HS-5 (cell line): ENCODE results near the gene CFAP97D1.

ENCODE experiments used
- DNase-seq: peaks from one replicate; pipeline ENCODE4 v3.0.0-alpha.2; 2012; ENCODE audit warnings: low read depth

The CFAP97D1 gene

DNA sequence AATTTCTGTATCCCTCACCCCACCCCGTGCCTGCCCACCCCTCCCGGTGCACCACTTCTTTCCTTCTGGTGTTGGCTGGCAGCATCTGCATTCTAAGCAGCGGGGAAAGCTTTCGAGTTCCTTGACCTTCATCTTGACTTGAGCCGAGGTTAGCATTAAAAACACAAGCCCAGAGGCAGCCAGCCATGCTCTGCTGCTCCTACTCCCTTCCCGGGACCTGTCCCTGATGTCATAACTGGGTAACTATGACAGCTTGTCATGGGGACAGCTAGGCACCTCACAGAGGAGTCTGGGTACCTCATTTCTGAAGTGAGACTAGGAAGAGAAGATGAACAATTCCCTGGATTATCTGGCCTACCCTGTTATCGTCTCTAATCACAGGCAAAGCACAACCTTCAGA lies at the start of gene CFAP97D1:
CFAP97D1 (plus strand) TSS at position 301 of the 400 bp plus-strand sequence; CDS start at position 329, 28 bp downstream.
- DNase-seq, result no peak

DNA sequence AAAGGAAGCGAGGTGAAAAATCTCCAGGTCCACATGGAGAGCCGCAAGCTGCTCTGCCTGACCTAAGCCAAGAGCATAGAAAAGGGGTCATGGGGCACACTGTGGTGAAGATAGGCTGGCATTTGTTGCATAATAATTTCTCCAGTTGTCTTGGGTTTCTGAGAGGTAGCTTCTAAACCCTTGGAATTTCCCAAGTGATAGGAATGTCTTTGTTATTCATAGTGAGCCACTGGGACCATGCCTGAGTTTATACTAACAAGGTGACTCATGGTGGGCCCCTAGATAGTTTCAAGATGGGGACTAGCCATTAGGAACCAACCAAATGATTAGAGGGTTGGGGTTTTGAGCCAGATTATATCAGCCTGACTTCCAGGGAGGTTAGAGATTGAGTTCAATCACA lies 47.3 kb upstream of the CFAP97D1 start:
- peak; percentile 92 for DNase-seq

DNA sequence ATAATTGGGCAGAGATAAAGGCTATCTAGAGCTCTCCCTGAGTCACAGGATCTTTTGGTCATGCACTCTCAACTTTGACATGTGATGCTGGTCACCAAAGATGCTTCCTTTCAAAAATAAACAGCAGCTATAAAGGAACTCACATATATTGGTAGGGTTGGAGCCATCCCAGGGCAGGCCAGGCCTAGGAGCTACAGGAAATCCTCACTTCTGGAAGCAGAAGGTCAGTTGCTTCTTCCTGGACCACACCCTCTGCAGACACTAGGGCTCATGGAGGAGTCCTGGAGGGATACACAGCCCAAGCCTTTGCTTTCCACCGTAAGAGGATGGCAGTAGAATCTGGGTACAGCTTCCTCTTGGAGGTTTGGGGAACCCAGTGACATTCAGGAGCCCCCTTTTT lies 46.3 kb upstream of the CFAP97D1 start:
- no peak for DNase-seq

DNA sequence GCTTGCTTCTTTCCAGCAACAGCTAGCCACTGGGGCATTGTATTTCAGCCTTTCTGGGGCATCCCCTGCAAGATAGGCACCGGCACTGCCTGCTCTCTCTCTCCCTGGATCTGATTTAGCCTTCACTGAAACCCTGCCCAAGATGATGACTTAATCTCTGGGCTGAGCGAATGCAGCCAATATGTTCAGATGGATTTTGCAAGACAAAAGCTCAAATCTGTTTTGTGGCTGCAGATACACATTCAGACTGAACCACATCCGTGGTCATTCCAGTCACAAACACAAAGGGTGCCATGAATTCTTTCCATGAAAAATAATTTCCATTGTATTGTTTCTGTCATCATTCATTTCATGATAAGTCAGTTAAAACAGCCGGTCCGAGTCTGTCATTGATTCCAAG lies 45.9 kb upstream of the CFAP97D1 start:
- DNase-seq, result peak; percentile 76

DNA sequence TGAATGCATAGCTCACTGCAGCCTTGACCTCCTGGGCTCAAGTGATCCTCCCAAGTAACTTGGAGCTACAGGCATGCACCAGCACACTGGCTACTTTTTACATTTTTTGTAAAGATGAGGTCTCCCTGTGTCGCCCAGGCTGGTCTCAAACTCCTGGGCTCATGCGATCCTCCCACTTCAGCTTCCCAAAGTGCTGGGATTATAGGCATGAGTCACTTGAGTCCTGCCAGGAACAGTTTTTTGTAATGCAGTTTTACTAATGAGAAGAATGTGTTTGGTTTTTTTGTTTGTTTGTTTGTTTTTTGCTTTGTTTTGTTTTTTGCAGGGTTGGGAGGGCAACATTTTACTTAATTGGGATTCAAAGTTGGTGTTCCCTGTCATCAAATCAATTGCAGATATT lies 43.8 kb upstream of the CFAP97D1 start:
- DNase-seq, result no peak

DNA sequence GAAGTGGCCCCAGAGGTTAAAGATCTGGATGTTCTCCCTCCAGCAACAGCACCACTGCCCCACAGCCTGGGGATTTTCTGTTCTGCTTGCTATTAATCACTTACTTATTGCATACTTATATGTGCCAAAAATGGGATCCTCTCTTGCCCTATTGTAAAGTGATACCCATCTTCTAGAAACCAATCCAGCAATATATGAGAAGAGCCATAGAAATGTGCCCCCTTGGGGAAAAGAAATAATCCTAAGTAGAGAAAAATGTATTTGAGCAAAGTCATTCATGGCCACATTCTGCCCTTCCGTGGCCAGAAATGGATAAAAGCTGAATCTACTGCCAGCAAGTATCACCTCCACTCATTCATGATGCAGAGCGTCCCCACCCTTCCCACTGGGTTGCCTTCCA lies 42.5 kb upstream of the CFAP97D1 start:
- DNase-seq, result no peak

DNA sequence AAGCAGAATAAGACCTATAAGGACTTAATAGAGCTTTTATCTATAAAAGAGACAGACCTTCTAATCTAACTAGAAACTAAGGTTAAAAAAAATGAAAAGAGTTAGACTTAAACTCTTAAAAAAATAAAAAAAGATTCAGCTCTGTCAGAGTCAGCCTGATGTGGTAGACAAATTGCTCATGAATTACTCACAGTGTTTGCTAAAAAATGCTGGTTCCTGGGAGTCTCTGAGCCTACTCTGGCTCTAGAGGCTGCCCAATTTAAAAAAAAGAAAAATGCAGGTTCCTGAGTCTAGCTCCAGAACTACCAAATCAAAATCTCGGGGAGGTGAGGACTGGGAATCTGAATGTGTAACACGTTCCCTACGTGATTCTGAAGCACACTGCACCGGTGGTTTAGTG lies 39.7 kb upstream of the CFAP97D1 start:
- no peak for DNase-seq

DNA sequence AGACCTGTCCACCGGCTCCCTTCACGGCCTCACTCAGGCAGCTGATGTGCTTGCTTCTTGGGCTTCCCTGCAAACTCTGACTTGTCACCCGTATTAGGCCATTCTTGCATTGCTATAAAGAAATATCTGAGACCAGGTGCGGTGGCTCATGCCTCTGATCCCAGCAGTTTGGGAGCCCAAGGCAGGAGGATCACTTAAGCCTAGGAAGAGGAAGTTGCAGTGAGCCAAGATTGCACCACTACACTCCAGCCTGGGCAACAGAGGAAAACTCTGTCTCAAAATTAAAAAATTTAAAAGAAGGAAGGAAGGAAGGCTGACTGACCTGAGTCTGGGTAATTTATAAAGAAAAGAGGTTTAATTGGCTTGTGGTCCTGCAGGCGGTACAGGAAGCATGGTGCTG lies 38.6 kb upstream of the CFAP97D1 start:
- no peak for DNase-seq

DNA sequence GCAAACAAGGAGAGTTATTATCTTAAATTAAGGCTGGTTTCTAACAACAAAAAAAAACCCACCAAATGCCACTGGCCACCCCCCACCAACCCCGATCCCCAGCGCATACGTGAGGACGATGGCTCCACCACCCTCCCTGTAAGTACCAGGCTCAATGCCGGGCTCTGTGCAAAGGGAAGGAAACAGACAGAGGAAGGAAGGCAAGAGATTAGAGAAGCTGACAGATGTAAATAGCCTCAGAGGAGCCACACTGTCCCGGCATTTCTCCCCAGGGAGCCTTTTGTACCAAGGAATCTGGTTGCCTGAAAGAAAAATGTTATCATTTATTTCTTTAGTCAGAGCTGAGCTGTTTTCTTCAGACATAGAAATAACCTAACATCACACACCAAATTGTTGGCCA lies 34.7 kb upstream of the CFAP97D1 start:
- DNase-seq, result no peak

DNA sequence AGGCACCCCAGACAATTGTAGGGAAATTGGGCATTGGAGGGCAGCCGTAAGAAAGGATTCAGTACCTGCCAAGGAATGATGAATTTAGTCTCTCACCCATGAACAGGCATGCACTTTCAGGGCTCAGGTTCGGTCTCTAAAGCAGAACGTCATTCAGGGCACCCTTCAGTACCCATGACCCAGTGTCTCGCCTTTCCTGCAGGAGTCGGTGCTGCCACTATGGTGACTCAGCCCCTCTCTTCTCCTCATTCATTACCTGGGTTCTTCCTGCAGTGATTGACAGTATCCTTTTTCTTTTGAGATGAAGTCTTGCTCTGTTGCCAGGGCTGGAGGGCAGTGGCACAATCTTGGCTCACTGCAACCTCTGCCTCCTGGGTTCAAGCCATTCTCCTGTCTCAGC lies 30.1 kb upstream of the CFAP97D1 start:
- DNase-seq, result no peak

DNA sequence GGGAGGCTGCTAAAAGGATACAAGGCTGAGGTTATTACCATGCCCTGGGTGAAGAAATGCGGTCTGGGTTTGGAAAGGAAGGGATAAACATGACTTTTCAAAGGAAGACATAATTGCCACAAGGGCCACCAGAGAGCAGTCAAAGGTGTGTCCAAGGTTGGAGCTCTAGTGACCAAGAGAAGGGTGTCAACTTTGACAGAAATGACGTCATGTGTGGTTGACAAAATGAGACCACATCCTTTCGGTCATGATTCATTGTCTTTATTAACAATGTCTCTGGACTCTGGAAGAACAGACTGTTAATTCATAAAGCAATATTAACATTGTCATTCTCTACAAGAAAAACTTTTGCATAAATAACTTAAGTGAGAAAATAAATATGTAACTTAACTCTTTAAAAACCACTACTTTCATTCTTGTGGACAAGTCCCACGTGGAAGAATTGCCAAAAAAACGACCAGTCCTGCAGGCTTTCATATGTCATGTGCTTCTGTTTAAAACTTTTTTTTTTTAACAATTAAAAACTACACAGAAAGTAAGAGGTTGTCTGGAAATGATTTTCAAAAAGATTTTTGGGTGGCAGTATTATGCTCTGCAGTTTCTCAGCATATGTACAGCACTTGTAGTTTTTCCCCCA lies 26.6 kb upstream of the CFAP97D1 start:
- DNase-seq, result no peak

DNA sequence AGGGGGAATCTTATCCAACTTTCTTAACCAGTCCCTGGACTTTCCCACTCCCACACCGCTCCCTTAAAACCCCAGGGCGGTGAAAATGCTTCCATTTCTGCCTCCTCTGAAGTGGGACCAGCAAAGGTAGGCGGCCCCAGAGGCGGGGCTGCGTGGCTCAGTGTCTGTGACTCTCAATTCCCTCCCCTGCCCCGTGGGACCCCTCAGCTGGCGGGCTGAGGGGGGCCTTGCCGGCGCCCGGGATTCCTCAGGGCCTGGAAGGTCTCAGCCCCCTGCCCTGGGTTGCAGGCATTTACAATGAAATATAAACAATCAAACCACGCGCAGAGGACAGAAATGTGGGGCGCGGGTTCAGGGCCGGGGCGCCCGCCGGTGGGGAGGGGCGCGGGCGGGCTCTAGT lies 25.3 kb upstream of the CFAP97D1 start:
- DNase-seq, result no peak

DNA sequence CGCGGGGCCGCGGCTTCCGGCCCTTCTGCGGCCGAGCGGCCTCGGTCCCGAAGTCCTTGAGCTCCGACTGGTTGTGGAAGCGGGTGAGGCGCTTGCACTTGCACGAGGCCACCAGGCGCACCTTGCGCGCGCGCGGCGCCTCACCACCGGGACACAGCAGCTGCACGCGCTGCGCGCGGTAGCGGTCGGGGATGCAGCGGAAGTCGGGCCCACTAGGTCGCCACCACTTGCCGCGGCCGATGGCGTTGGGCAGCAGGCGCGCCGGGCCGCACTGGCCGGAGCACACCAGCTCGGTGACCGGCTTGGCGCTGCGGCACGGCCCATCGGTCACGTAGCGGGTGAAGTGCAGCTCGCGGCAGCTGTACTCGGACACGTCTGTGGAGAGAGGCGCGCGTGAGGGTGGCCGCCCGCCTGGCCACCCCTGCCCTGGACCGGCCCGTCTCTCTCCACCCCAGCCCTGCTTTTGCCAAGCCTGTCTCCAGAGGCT lies 24.8 kb upstream of the CFAP97D1 start:
- DNase-seq, result no peak

DNA sequence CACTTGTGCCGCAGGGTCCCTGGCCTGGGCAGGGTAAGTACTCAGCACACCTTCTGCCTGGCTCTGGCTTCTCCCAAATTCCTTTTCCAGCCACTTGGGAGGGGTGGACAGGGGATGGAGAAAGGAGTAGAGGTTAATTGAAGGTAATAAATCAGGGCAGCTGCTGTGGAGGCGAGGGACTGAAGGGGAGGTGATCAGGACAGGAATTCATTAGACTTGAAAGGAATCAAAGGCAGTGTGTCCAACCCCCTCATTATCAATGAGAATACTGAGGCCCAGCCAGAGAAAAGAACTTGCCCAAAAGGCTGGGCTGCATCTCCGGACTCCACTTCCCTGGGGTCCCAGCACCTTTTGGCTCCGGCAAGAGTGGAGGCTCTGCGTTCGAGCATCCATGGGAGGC lies 24.0 kb upstream of the CFAP97D1 start:
- DNase-seq, result no peak

DNA sequence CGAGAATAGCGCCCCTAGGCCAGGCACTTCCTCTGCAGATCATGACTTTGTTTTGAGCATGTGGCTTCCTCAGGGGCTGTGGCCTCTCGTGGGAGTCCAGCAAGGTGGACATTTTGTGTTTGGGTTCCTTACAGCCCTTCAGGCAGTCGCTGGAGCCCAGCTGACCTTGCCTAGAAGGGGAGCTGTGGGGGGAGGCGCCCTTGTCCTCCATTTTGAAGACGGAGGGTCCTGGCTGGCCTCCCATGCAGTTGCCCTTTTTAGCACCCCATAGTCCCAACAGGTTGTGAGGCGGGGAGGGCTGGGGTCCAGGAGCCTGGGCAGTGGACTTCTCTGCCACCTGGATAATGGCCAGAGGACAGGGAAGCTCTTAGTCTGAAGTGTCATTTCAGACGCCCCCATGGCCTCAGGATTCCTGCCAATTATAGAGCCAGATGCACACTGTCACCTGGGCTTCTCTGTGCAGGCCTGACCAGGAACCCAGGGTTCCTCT lies 23.0 kb upstream of the CFAP97D1 start:
- no peak for DNase-seq

DNA sequence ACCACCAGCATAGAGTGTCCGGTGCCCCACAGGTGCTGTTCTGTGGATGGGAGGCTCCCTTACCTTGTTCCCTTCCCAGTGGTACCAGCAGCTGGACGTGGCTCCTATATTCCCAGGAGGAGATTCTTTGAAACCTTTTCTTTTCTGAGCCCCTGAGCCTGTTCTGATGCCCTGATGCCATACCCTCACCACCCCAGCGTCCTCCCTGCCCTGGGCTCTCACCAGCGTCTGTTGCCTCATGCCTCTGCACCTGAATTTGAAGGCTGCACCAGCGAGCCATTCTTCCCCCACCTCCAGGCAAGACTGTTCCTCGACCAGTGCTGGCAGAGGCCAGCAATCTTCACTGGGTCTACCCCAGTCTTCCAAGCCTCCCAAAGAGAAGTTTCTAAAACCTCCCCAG lies 22.1 kb upstream of the CFAP97D1 start:
- DNase-seq, result no peak

DNA sequence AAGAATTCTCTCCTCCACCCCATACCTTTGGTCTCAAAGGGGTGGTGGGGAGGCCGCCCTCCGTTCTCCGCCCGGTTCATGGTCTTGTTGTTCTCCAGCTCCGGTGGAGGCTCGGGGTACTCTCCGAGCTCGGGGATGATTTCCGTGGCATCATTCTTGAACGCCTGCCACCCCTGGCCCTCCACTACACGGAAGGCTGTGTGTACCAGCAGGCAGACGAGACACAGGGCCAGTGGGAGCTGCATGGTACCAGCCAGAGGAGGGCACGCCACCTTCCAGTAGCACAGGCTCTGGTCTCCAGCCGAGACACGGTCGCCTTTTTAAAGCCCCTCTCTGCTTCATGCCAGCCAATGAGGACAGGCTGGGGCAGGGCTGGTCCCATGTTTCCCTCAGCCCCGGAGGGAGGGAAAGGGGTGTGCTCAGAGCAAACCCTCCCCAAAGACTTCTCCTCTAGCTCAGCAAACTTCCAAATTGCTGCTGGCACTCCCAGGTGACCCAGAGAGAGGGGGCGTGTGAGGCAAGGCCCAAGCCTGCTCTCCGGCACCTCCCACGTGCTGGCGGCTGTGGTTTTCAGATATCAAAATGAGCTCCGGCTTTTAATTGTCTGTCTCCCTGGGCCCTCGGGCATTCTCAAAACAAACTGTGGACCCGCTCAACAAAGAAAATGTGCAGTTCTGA lies 21.6 kb upstream of the CFAP97D1 start, which contains the start of gene SOST:
SOST (minus strand) TSS at position 295 of the 678 bp plus-strand sequence; CDS start at position 245, 50 bp downstream.
- no peak for DNase-seq

DNA sequence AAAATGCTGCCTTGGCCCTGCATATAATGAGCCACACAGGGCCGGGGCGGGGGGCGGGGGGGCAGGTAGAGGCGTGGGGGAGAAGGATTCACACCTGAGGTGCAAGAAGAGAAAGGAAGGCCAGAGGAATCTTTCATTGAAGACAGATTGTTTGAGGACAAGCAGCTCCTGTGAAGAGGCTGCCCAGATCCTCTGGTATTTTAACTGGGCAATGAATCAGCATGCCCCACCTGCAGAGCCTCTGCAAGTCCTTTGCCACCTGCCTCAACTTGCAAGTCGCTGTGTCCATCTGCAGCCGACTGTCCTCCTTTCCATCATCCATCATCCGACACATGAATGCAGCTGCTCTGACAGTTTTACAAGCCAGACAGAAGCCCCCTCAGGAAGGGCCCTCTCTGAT lies 20.4 kb upstream of the CFAP97D1 start:
- no peak for DNase-seq

DNA sequence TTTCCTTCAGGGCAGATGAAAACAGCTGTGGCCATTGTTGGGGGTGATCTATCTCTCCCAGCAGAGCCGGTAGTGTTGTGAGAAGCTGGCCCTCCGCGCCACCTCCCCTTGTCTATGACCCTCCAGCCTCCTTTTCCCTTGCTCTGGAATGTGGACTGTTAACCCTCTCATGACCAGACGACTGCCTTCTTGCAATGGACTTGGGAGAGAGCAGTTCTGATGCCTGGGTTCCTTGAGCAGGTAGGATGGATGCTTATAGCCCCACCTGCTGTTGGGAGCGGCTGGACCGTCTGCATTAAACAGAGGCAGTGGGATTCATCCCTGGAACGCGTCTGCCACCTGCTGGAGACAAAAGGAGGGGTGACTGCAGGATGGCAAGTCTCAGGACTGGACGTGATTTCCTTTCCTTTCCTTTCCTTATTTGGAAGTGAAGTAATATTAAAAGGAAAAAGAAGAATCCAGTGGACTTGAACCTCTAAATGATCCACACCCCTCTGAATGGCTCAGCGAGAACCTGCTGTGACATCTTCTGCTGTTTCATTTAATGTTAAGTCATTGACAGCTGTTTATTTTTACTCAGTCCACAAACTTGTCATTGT lies 19.9 kb upstream of the CFAP97D1 start:
- DNase-seq, result peak; percentile 69

DNA sequence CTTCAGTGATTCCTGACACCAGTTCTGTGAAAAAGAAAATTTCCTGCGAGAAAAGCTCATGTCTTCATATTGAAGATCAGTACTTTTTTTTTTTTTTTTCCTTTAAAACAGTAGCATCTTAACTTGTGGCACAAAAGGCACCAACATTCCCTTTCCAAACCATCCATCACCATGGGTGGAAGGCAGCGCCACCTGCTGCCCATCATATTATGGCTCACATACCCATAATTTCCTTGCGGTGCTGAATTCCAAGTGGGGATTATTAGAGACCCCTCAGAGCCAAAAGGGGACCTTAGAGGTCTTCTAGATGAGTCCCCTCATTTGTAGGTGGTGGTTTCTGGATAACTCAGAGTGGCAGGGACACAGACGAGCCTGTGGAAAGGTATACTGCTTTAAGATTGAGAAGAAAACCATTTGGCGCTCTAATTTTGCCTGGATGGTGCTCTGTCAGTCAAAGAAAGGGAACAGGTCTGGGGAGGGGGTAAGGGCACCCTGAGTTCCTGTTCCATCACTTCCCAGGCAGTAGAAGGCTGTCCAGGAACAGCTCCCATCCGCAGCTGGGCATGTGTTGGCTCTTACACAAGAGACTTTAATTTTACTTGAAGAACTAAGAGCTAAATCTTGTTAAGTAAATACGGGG lies 13.7 kb upstream of the CFAP97D1 start:
- DNase-seq, result no peak

DNA sequence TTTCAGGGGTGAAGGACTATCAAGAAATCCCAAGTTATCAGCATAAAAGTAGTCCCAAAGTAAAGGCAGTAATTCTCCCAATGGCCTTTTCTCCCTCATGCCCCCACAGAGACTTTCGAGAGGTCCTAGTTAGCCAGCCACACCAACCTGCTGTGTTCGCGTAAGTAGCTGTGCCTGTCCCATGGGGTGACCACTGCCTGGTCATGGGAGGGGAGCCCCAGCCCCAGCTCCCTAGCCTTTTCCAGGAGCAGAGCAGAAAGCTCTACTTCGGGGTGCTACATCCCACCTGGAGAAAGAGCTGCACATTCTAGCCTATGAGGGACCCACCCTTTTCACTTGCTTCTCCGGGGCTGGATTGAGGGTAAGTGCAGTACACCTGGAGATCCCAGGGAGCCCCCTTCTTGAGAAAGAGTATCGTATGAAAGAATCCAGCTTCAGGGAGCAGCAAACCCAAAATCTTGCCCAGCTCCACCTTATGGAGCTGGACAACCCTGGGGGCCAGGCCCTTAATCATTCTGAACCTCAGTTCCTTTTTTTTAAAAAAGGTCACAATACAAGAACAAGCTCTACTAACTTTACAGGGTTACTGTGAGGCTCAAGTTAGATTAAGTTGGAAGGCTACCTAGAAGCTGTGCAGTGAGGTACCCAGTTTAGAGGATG lies 13.1 kb upstream of the CFAP97D1 start:
- DNase-seq, result no peak

DNA sequence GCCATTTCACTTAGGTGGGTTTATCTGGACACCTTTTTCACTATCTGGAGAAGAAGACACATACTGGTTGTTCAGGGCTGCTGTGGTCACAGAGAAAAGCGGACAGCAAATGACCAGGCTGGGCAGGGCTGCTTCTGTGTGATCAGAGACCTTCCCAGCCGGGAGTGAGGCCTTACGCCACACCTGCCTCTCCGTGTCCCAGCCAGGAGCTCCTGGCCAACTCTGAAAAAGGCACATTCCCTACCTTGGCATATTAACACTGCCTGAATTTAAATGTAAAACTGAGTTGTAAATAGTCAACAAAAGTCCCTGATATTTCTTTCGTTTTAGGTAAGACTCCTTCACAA lies 12.5 kb upstream of the CFAP97D1 start:
- no peak for DNase-seq
